Panc1 (cell line): ENCODE results near the gene KIR2DL3. TPM values are rescaled to one million over a fixed set of nuclear protein-coding genes. Genes with fewer than 3 reads are reported as not detected.
"Not testable (repeated sequence)": the region's sequence is repeated elsewhere in the genome, so short reads cannot be mapped to it uniquely, and the experiment has no call there.

Source experiments
- ATAC-seq: fragments of 200-7000 bp; cut with Tn5 transposase; 2 replicates; pipeline ENCODE4 v1.9.1; 2020; ENCODE audit warnings: mild to moderate bottlenecking, moderate library complexity
- BruUV-seq: library from RNA; stranded (reverse); fragments of 400-500 nt; replicated peaks from 2 replicates; lab custom pipeline; 2021; lab: Mats Ljungman, UMichigan
- CTCF ChIA-PET: fragments of 300-600 bp; sonication (Branson Sonifier 250); formaldehyde crosslinking; loops from one replicate; lab custom pipeline; 2022; ENCODE audit warnings: antibody characterized with exemption; lab: Charles Lee
- POLR2A ChIA-PET: fragments of 300-600 bp; sonication (Branson Sonifier 250); formaldehyde crosslinking; loops from one replicate; lab custom pipeline; 2022; ENCODE audit warnings: antibody characterized with exemption; lab: Charles Lee
- DNase-seq: peaks from one replicate; pipeline ENCODE4 v3.0.0-alpha.2; 2010; ENCODE audit warnings: low read depth, low spot score
- H3K27ac ChIP-seq: 2 replicates; pipeline ENCODE4 v1.5.1; 2011; ENCODE audit warnings: mild to moderate bottlenecking, low read length, inconsistent platforms
- H3K27me3 ChIP-seq: fragments of 200-500 bp; sonication (Bioruptor generic); 2 replicates; pipeline ENCODE4 v1.6.0; 2014; ENCODE audit warnings: low read length, inconsistent platforms; ENCODE audit not compliant: control insufficient read depth, insufficient read depth
- H3K36me3 ChIP-seq: fragments of 200-500 bp; sonication (Bioruptor generic); 2 replicates; pipeline ENCODE4 v1.5.1; 2014; ENCODE audit warnings: inconsistent platforms, mild to moderate bottlenecking, low read length, moderate library complexity; ENCODE audit not compliant: control insufficient read depth, insufficient read depth
- H3K4me1 ChIP-seq: 2 replicates; pipeline ENCODE4 v1.5.1; 2011; ENCODE audit warnings: inconsistent platforms, mild to moderate bottlenecking, low read length, moderate library complexity; ENCODE audit not compliant: control insufficient read depth, insufficient read depth
- H3K4me3 ChIP-seq, 2 experiments: 2 replicates each; pipeline ENCODE4 v1.5.1; 2011 to 2012; ENCODE audit warnings: low read depth in 2 of 2, low read length in 2 of 2, mild to moderate bottlenecking in 2 of 2, inconsistent platforms in 1 of 2, moderate library complexity in 1 of 2
- H3K9me3 ChIP-seq: fragments of 200-500 bp; sonication (Bioruptor generic); 2 replicates; pipeline ENCODE4 v1.5.1; 2014; ENCODE audit warnings: low read depth, mild to moderate bottlenecking, inconsistent platforms, low read length, moderate library complexity; ENCODE audit not compliant: control insufficient read depth, insufficient read depth
- POLR2AphosphoS5 ChIP-seq: IDR thresholded peaks from 2 replicates; pipeline ENCODE4 v1.6.1; 2012; ENCODE audit warnings: mild to moderate bottlenecking, low read depth, low read length, moderate library complexity
- SIN3A ChIP-seq: IDR thresholded peaks from 2 replicates; pipeline ENCODE4 v1.6.1; 2012; ENCODE audit warnings: low read depth, mild to moderate bottlenecking, low read length, moderate library complexity, borderline replicate concordance; ENCODE audit not compliant: insufficient read depth
- TCF7L2 ChIP-seq: IDR thresholded peaks from 2 replicates; pipeline ENCODE4 v1.6.1; 2011; ENCODE audit warnings: mild to moderate bottlenecking, low read depth, low read length, inconsistent platforms
- in situ Hi-C: cut with HindIII; loops from 2 replicates; pipeline ENCODE4 v1.10.0; 2016; ENCODE audit warnings: low sequenced_read_pairs, low pct_unique_long_range_greater_than_20kb
- intact Hi-C: fragments of 100-400 bp; cut with micrococcal nuclease; formaldehyde crosslinking; loops from one replicate; pipeline ENCODE4 v1.10.0; 2022; ENCODE audit not compliant: unreplicated experiment
- total RNA-seq: library from RNA; stranded (reverse); gene quantifications from one replicate; pipeline ENCODE4 v1.2.1, GENCODE V29; 2021; ENCODE audit not compliant: unreplicated experiment
- TF ChIP-seq, protein P1 (sequence below), 2 experiments: IDR thresholded peaks; 2 replicates each; pipeline ENCODE4 v1.6.1; 2011 to 2012; ENCODE audit warnings: low read depth in 2 of 2, control low read depth in 1 of 2, low read length in 1 of 2, mild to moderate bottlenecking in 1 of 2, moderate library complexity in 1 of 2; ENCODE audit not compliant: insufficient read depth in 1 of 2
- TF ChIP-seq, protein P2 (sequence below): fragments of 450-650 bp; IDR thresholded peaks from 2 replicates; pipeline ENCODE4 v1.5.1; 2017; ENCODE audit warnings: mild to moderate bottlenecking

Gene KIR2DL3
- total RNA-seq, 1 experiment from 2014 or later, result not detected

DNA sequence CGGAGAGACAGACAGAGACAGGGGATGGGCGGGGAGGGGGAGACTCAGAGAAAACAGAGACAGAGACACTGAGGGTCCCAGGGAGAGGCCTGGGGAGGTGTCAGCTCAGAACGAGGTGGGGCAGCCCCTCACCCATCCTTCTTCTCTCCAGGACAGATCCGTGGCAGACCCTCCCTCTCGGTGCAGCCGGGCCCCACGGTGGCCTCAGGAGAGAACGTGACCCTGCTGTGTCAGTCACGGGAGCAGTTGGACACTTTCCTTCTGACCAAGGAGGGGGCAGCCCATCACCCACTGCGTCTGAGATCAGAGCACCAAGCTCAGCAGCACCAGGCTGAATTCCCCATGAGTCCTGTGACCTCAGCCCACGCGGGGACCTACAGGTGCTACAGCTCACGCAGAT lies 28.4 kb upstream of the KIR2DL3 start:
- POLR2A ChIA-PET, BruUV-seq, H3K4me3 ChIP-seq, H3K36me3 ChIP-seq, in situ Hi-C loops, H3K27me3 ChIP-seq, H3K9me3 ChIP-seq, DNase-seq, ATAC-seq, H3K27ac ChIP-seq, H3K4me1 ChIP-seq, intact Hi-C loops: not testable (repeated sequence)
- CTCF ChIA-PET, result interaction anchor here (0.5 kb wide), 1 partner anchor 960 kb away, joined by 4 read pairs; no protein-coding TSS in a partner anchor

DNA sequence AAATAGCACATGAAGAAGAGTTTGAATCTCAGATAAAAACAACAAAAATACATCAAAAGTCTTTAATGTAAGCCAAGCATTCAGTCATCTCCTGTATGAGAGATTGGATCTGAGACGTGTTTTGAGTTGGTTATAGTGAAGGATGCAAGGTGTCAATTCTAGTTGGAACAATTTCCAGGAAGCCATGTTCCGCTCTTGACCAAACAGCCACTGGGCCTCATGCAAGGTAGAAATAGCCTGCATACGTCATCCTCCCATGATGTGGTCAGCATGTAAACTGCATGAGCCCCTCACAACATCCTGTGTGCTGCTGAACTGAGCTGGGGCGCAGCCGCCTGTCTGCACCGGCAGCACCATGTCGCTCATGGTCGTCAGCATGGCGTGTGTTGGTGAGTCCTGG lies 14.2 kb upstream of the KIR2DL3 start, which contains the start of gene KIR3DL3:
KIR3DL3 (plus strand) TSS at position 301 of the 400 bp plus-strand sequence; CDS start at position 356, 55 bp downstream.
- POLR2A ChIA-PET, result no interaction called here
- Histone ChIP-seq H3K27ac (no peak within 1 kb of the TSS), H3K9me3 (peaks cover 19% of the 10 kb centered on the region; the same call in 1 of the 2 replicates), H3K4me3 (no peak within 1 kb of the TSS), H3K36me3 (no peaks in the 10 kb centered on the region), H3K27me3 (peaks cover 10% of the 10 kb centered on the region), H3K4me1 (no peaks in the 10 kb centered on the region)
- ATAC-seq, result no peak
- TF ChIP-seq SIN3A, result no peak
- no peak for TF ChIP-seq POLR2AphosphoS5
- no peak for TF ChIP-seq TCF7L2
- TF ChIP-seq, protein P1, sequence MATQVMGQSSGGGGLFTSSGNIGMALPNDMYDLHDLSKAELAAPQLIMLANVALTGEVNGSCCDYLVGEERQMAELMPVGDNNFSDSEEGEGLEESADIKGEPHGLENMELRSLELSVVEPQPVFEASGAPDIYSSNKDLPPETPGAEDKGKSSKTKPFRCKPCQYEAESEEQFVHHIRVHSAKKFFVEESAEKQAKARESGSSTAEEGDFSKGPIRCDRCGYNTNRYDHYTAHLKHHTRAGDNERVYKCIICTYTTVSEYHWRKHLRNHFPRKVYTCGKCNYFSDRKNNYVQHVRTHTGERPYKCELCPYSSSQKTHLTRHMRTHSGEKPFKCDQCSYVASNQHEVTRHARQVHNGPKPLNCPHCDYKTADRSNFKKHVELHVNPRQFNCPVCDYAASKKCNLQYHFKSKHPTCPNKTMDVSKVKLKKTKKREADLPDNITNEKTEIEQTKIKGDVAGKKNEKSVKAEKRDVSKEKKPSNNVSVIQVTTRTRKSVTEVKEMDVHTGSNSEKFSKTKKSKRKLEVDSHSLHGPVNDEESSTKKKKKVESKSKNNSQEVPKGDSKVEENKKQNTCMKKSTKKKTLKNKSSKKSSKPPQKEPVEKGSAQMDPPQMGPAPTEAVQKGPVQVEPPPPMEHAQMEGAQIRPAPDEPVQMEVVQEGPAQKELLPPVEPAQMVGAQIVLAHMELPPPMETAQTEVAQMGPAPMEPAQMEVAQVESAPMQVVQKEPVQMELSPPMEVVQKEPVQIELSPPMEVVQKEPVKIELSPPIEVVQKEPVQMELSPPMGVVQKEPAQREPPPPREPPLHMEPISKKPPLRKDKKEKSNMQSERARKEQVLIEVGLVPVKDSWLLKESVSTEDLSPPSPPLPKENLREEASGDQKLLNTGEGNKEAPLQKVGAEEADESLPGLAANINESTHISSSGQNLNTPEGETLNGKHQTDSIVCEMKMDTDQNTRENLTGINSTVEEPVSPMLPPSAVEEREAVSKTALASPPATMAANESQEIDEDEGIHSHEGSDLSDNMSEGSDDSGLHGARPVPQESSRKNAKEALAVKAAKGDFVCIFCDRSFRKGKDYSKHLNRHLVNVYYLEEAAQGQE (IDR thresholded peaks at IDR 0.05; ENCODE audit: insufficient read depth in 1 of 2, low read depth in 2 of 2, low read length in 1 of 2), result no peak
- TF ChIP-seq, protein P2, sequence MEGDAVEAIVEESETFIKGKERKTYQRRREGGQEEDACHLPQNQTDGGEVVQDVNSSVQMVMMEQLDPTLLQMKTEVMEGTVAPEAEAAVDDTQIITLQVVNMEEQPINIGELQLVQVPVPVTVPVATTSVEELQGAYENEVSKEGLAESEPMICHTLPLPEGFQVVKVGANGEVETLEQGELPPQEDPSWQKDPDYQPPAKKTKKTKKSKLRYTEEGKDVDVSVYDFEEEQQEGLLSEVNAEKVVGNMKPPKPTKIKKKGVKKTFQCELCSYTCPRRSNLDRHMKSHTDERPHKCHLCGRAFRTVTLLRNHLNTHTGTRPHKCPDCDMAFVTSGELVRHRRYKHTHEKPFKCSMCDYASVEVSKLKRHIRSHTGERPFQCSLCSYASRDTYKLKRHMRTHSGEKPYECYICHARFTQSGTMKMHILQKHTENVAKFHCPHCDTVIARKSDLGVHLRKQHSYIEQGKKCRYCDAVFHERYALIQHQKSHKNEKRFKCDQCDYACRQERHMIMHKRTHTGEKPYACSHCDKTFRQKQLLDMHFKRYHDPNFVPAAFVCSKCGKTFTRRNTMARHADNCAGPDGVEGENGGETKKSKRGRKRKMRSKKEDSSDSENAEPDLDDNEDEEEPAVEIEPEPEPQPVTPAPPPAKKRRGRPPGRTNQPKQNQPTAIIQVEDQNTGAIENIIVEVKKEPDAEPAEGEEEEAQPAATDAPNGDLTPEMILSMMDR, result no peak
- no TSS peak for BruUV-seq
- intact Hi-C loops (no loop called here), in situ Hi-C loops (no loop called here)
- CTCF ChIA-PET, result no interaction called here
- no peak for DNase-seq

DNA sequence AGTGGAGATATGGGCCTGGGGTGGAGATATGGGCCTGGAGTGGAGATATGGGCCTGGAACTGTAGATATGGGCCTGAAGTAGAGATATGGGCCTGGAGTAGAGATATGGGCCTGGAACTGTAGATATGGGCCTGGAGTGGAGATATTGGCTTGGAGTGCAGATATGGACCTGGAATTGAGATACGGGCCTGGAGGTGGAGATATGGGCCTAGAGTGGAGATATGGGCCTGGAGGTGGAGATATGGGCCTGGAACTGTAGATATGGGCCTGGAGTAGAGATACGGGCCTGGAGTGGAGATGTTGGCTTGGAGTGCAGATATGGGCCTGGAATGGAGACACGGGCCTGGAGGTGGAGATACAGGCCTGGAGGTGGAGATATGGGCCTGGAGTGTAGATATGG lies 13.7 kb upstream of the KIR2DL3 start:
- in situ Hi-C loops, result no loop called here
- Histone ChIP-seq H3K27ac (no peak overlapping the region), H3K27me3 (peaks cover 12% of the 10 kb centered on the region), H3K4me1 (no peaks in the 10 kb centered on the region), H3K36me3 (no peaks in the 10 kb centered on the region), H3K4me3 (no peak overlapping the region), H3K9me3 (peaks cover 19% of the 10 kb centered on the region; the same call in 1 of the 2 replicates)
- POLR2A ChIA-PET, result no interaction called here
- DNase-seq (no peak), ATAC-seq (no peak)
- TF ChIP-seq POLR2AphosphoS5 (no peak), SIN3A (no peak), TCF7L2 (no peak)
- TF ChIP-seq, protein P1 (IDR thresholded peaks at IDR 0.05; ENCODE audit: insufficient read depth in 1 of 2, low read depth in 2 of 2, low read length in 1 of 2), result no peak
- TF ChIP-seq, protein P2, result no peak
- CTCF ChIA-PET, result no interaction called here
- no TSS peak for BruUV-seq
- intact Hi-C loops, result no loop called here
